ENCODE results near the gene PDZD7. TPM values are rescaled to one million over a fixed set of nuclear protein-coding genes. Genes with fewer than 3 reads are reported as not detected.

The PDZD7 gene
- polyA plus RNA-seq, 1 of the 3 experiments (the other 2 are of a cell fraction) = 1.9 TPM

DNA sequence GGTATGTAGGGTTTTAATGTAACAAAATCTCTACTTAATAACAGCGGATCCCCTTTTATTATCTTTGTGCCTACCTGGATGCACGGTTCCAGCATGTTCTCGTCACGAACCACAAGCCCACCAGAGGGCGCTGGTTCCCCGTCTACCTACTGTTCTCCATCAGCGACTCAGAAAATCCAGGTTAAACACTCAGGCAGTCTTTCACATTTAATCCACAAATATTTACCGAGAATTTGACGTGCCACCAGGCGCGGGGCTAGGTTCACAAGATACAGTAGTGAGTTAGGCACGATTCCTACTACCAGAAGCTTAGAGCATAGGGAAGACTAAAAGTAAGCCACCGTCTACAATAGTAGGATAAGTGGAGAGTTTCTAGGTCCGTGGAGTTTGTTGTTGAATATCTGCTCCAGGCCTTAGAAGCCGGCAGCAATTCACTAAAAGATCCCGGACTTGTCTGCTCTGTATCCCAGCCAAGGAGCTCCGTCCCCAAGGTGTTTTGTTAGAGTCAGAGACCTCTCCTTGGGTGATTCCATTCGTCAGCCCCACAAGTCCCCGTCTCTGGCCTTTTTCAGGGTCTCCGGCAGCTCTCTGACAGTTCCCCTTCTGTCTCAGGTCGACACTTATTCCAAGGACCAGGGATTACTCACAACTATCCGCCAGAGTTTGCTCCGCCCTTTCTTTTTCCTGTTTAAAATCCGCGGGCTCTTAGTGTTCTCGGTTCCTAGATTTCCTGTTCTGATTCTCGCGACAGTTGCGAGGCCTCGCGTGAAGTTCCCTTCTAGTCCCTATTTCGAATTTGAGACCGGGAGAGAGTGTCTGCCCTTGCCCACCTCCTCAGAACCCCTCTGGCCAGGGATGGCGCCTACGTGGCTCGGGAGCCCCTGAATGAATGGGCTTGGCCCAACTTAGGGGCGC, 29.4 kb upstream of the PDZD7 start:
- Histone ChIP-seq H3K9me3 (no peaks in the 10 kb centered on the region), H3K79me2 (ENCODE audit: insufficient read depth) (peaks cover 49% of the 10 kb centered on the region), H2AFZ (ENCODE audit: low read depth) (peak overlapping the region; percentile 97), H3K27ac (ENCODE audit: low read depth in 2 of 2, low read length in 1 of 2) (peak overlapping the region; percentile 97 to 98), H3K4me3 (ENCODE audit: low read depth in 2 of 2, low read length in 1 of 2) (peak overlapping the region; percentile 83 to 100), H3F3A (replicated peaks; ENCODE audit: insufficient read depth) (peaks cover 2% of the 10 kb centered on the region), H3K27me3 (ENCODE audit: insufficient read depth) (no peaks in the 10 kb centered on the region), H3K36me3 (replicated peaks in 1 of 2; ENCODE audit: control insufficient read depth in 1 of 2, insufficient read depth in 2 of 2, low read length in 1 of 2) (no peaks in the 10 kb centered on the region), H3K9me2 (no peaks in the 10 kb centered on the region), H3K4me1 (ENCODE audit: control insufficient read depth in 1 of 2, insufficient read depth in 2 of 2, low read depth in 1 of 2, low read length in 1 of 2) (peaks cover 19 to 23% of the 10 kb centered on the region in 2 experiments; a peak in 3 of 4 replicates), H3K4me2 (peak overlapping the region; percentile 94), H4K20me1 (ENCODE audit: insufficient read depth) (no peaks in the 10 kb centered on the region), H3K9ac (peak overlapping the region; percentile 99)
- CTCF ChIA-PET = interaction anchor here (0.7 to 18.9 kb wide), 31 partner anchors 9 to 92 kb away, joined by 3 to 234 read pairs (median 4); partner anchors contain the start of genes LZTS2, PDZD7, SEMA4G and SFXN3
- peak; percentile 73 for DNase-seq
- POLR2A ChIA-PET = interaction anchor here (1.0 kb wide), 1 partner anchor 82 kb away, joined by 3 read pairs; no protein-coding TSS in a partner anchor
- WGBS (ENCODE audit: low lambda C conversion rate) = under 1% methylated on average over 36 of the region's 37 CpGs
- TF ChIP-seq SMC3 (IDR thresholded peaks at IDR 0.05; ENCODE audit: low read depth, low read length) = peak; percentile 85
- TF ChIP-seq GABPA (IDR thresholded peaks at IDR 0.05; ENCODE audit: low read depth) = peak; percentile 64
- peak; percentile 38 for TF ChIP-seq TAF1 (IDR thresholded peaks at IDR 0.05; ENCODE audit: borderline replicate concordance, low read depth, low read length)
- TF ChIP-seq POLR2AphosphoS5 (IDR thresholded peaks at IDR 0.05; ENCODE audit: low read depth, low read length) = 0 out of 2 replicates have a peak, but pooled peaks have one; percentile 13
- TF ChIP-seq, protein P1, sequence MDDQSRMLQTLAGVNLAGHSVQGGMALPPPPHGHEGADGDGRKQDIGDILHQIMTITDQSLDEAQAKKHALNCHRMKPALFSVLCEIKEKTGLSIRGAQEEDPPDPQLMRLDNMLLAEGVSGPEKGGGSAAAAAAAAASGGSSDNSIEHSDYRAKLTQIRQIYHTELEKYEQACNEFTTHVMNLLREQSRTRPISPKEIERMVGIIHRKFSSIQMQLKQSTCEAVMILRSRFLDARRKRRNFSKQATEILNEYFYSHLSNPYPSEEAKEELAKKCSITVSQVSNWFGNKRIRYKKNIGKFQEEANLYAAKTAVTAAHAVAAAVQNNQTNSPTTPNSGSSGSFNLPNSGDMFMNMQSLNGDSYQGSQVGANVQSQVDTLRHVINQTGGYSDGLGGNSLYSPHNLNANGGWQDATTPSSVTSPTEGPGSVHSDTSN (IDR thresholded peaks at IDR 0.05) = no peak
- TF ChIP-seq, protein P2, sequence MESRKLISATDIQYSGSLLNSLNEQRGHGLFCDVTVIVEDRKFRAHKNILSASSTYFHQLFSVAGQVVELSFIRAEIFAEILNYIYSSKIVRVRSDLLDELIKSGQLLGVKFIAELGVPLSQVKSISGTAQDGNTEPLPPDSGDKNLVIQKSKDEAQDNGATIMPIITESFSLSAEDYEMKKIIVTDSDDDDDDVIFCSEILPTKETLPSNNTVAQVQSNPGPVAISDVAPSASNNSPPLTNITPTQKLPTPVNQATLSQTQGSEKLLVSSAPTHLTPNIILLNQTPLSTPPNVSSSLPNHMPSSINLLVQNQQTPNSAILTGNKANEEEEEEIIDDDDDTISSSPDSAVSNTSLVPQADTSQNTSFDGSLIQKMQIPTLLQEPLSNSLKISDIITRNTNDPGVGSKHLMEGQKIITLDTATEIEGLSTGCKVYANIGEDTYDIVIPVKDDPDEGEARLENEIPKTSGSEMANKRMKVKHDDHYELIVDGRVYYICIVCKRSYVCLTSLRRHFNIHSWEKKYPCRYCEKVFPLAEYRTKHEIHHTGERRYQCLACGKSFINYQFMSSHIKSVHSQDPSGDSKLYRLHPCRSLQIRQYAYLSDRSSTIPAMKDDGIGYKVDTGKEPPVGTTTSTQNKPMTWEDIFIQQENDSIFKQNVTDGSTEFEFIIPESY (IDR thresholded peaks at IDR 0.05; ENCODE audit: borderline replicate concordance, low read depth) = peak; percentile 98
- TF ChIP-seq RAD21 (IDR thresholded peaks at IDR 0.05; ENCODE audit: low read length) = peak; percentile 85
- TF ChIP-seq GATA2 (CRISPR knock-in tag; IDR thresholded peaks at IDR 0.05) = no peak
- peak; percentile 58 for TF ChIP-seq ELF1 (IDR thresholded peaks at IDR 0.05)
- TF ChIP-seq, protein P3, sequence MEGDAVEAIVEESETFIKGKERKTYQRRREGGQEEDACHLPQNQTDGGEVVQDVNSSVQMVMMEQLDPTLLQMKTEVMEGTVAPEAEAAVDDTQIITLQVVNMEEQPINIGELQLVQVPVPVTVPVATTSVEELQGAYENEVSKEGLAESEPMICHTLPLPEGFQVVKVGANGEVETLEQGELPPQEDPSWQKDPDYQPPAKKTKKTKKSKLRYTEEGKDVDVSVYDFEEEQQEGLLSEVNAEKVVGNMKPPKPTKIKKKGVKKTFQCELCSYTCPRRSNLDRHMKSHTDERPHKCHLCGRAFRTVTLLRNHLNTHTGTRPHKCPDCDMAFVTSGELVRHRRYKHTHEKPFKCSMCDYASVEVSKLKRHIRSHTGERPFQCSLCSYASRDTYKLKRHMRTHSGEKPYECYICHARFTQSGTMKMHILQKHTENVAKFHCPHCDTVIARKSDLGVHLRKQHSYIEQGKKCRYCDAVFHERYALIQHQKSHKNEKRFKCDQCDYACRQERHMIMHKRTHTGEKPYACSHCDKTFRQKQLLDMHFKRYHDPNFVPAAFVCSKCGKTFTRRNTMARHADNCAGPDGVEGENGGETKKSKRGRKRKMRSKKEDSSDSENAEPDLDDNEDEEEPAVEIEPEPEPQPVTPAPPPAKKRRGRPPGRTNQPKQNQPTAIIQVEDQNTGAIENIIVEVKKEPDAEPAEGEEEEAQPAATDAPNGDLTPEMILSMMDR (IDR thresholded peaks at IDR 0.05) = peak; percentile 96
- TF ChIP-seq CHD2 (IDR thresholded peaks at IDR 0.05; ENCODE audit: low read length, partially characterized antibody) = peak; percentile 99
- no peak for TF ChIP-seq NRF1 (IDR thresholded peaks at IDR 0.05; ENCODE audit: low read depth, low read length)
- TF ChIP-seq, protein P4, sequence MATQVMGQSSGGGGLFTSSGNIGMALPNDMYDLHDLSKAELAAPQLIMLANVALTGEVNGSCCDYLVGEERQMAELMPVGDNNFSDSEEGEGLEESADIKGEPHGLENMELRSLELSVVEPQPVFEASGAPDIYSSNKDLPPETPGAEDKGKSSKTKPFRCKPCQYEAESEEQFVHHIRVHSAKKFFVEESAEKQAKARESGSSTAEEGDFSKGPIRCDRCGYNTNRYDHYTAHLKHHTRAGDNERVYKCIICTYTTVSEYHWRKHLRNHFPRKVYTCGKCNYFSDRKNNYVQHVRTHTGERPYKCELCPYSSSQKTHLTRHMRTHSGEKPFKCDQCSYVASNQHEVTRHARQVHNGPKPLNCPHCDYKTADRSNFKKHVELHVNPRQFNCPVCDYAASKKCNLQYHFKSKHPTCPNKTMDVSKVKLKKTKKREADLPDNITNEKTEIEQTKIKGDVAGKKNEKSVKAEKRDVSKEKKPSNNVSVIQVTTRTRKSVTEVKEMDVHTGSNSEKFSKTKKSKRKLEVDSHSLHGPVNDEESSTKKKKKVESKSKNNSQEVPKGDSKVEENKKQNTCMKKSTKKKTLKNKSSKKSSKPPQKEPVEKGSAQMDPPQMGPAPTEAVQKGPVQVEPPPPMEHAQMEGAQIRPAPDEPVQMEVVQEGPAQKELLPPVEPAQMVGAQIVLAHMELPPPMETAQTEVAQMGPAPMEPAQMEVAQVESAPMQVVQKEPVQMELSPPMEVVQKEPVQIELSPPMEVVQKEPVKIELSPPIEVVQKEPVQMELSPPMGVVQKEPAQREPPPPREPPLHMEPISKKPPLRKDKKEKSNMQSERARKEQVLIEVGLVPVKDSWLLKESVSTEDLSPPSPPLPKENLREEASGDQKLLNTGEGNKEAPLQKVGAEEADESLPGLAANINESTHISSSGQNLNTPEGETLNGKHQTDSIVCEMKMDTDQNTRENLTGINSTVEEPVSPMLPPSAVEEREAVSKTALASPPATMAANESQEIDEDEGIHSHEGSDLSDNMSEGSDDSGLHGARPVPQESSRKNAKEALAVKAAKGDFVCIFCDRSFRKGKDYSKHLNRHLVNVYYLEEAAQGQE (IDR thresholded peaks at IDR 0.05; ENCODE audit: low read depth, low read length) = 0 out of 2 replicates have a peak, but pooled peaks have one; percentile 30
- peak; percentile 99 for TF ChIP-seq SIN3A (IDR thresholded peaks at IDR 0.05; ENCODE audit: borderline replicate concordance, low read depth, low read length)
